Measurements from ENCODE around the gene ATP6AP1. TPM values are rescaled to one million over a fixed set of nuclear protein-coding genes. Genes with fewer than 3 reads are reported as not detected.

Gene ATP6AP1
- total and polyA plus RNA-seq, 3 experiments from 2014 or later = 43.0 to 129 (median 43.2) TPM

DNA sequence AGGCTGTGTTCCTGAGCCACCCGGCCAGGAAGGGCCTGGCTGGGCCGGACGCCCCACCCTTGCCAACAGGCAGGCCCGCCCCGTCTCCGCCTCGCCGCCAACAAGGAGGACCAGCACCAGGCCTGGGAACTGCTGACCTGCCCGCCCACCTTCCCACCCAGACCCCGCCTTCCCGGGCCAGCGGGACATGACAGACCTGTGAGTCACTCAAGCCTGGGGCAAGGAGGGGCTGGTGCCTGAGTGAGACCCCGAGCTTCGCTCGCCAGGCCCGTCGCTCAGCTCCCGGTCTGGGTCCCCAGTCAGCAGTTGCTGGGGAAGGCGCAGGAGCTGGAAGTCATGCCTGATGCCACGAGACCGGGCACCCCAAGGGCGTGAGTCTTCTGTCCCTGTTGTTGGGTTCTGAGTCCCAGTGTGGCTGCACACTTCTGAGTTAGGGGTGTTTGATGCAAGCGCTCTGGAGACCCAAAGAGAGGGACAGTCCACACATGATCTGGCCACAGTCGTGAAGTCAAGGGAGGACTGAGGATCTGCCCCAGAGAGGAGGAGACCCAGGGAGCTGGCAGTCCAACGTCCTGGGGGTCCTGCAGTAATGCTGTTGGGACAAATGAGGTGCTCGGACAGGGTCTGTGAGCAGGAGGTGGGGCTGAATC, 19.1 kb upstream of the ATP6AP1 start, which contains the start of gene DNASE1L1:
Gene DNASE1L1 (minus strand): TSS at position 33 of the 650 bp plus-strand sequence. CDS start 3,686 bp downstream, outside the sequence.
- no peaks in the 10 kb centered on the region for H3K9me3 Mint-ChIP-seq

DNA sequence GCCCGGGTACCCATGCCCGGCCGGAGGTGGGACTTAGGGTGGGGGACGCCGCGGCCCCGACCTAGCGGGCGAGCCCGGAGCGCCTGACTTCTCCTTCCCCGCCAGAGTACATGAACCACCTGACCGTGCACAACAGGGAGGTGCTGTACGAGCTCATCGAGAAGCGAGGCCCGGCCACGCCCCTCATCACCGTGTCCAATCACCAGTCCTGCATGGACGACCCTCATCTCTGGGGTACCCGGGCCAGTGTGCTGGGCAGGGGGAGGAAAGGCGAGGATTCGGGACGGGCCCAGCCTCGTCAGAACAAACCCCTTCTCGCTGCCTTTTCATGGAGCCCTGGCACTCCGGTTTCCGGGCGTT, 16.5 kb upstream of the ATP6AP1 start:
- Histone ChIP-seq H3K4me1 (ENCODE audit: insufficient read depth, low read length) (peaks cover 9% of the 10 kb centered on the region), H3K27ac (ENCODE audit: low read depth, low read length) (peak overlapping the region; percentile 59), H3K27me3 (ENCODE audit: insufficient read depth, low read length, poor library complexity, severe bottlenecking) (no peaks in the 10 kb centered on the region), H3K9me3 (ENCODE audit: low read length) (no peaks in the 10 kb centered on the region), H3K36me3 (ENCODE audit: insufficient read depth, low read length) (no peaks in the 10 kb centered on the region), H3K4me3 (ENCODE audit: low read length) (peak overlapping the region; percentile 59)
- no peaks in the 10 kb centered on the region for H3K9me3 Mint-ChIP-seq
- peak in 4 of 5 donors; percentile 28 to 60 (median 41) for DNase-seq
- H3K4me3 Mint-ChIP-seq = peak overlapping the region; percentile 74 to 93 (median 79)
- POLR2A ChIA-PET = interaction anchor here (0.5 to 1.5 kb wide), 7 partner anchors 11 to 485 kb away, joined by 3 to 5 read pairs (median 4); no protein-coding TSS in a partner anchor
- CTCF ChIA-PET = interaction anchor here (0.8 to 2.7 kb wide), 3 partner anchors 14 to 115 kb away, joined by 3 to 12 read pairs (median 5); partner anchors contain the start of genes ATP6AP1 and RPL10
- H3K4me1 Mint-ChIP-seq = peaks cover 7 to 23% (median 10%) of the 10 kb centered on the region in 3 donors
- H3K27ac Mint-ChIP-seq = peak overlapping the region; percentile 51 to 93 (median 84)
- H3K27me3 Mint-ChIP-seq = peaks cover 0 to 5% of the 10 kb centered on the region in 2 donors
- peaks cover 0 to 9% (median 2%) of the 10 kb centered on the region in 3 donors for H3K36me3 Mint-ChIP-seq

More for the DNA sequence above, 19.1 kb upstream of the ATP6AP1 start, which contains the start of gene DNASE1L1:
- DNase-seq = peak in 1 of 5 donors; percentile 18
- H3K27me3 Mint-ChIP-seq = peaks cover 0 to 9% of the 10 kb centered on the region in 2 donors
- peak within 1 kb of the TSS; percentile 27 to 71 (median 48) for H3K4me3 Mint-ChIP-seq
- Histone ChIP-seq H3K36me3 (ENCODE audit: insufficient read depth, low read length) (no peaks in the 10 kb centered on the region), H3K27ac (ENCODE audit: low read depth, low read length) (peak within 1 kb of the TSS; percentile 51), H3K9me3 (ENCODE audit: low read length) (no peaks in the 10 kb centered on the region), H3K4me1 (ENCODE audit: insufficient read depth, low read length) (peaks cover 9% of the 10 kb centered on the region), H3K27me3 (ENCODE audit: insufficient read depth, low read length, poor library complexity, severe bottlenecking) (no peaks in the 10 kb centered on the region), H3K4me3 (ENCODE audit: low read length) (no peak within 1 kb of the TSS)
- ChIA-PET POLR2A (interaction anchor here (2.1 kb wide), 1 partner anchor 10 kb away, joined by 12 read pairs; the partner anchor contains the start of gene RPL10), CTCF (interaction anchor here (1.3 to 1.6 kb wide), 2 partner anchors 9 to 133 kb away, joined by 3 to 4 read pairs; no protein-coding TSS in a partner anchor)
- peaks cover 0 to 5% (median 2%) of the 10 kb centered on the region in 3 donors for H3K36me3 Mint-ChIP-seq
- H3K27ac Mint-ChIP-seq = peak within 1 kb of the TSS in 6 of 8 donors; percentile 23 to 88 (median 48)
- peaks cover 7 to 23% (median 10%) of the 10 kb centered on the region in 3 donors for H3K4me1 Mint-ChIP-seq

DNA sequence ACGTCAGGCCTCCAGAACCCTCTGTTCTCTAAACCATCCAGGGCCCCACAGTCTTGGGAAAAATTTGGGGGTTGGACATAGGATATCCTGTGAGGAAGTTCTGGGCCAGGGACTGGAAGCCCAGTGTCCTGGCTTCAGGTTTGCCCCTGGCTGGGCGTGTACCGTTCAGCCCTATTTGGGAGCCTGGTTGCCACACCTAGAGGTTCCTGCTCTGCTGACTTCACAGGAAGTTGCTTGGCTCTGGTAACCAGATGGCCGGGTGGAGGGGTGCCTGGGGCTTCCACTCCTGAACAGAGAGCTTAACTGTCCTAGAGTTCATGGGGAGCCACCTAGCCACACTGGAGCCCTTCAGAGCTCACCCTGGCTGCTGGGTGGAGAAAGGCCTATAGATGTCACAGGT, 16.0 kb upstream of the ATP6AP1 start:
- no peaks in the 10 kb centered on the region for H3K9me3 Mint-ChIP-seq
- Histone ChIP-seq H3K9me3 (ENCODE audit: low read length) (no peaks in the 10 kb centered on the region), H3K36me3 (ENCODE audit: insufficient read depth, low read length) (no peaks in the 10 kb centered on the region), H3K27me3 (ENCODE audit: insufficient read depth, low read length, poor library complexity, severe bottlenecking) (no peaks in the 10 kb centered on the region), H3K27ac (ENCODE audit: low read depth, low read length) (peak overlapping the region; percentile 59), H3K4me1 (ENCODE audit: insufficient read depth, low read length) (peaks cover 9% of the 10 kb centered on the region), H3K4me3 (ENCODE audit: low read length) (peak overlapping the region; percentile 59)
- ChIA-PET CTCF (interaction anchor here (1.3 to 2.7 kb wide), 3 partner anchors 13 to 16 kb away, joined by 3 to 12 read pairs (median 5); partner anchors contain the start of genes ATP6AP1 and RPL10), POLR2A (interaction anchor here (0.7 to 1.5 kb wide), 6 partner anchors 12 to 486 kb away, joined by 3 to 5 read pairs (median 4); no protein-coding TSS in a partner anchor)
- H3K36me3 Mint-ChIP-seq = peaks cover 0 to 9% (median 2%) of the 10 kb centered on the region in 3 donors
- H3K27ac Mint-ChIP-seq = peak overlapping the region; percentile 51 to 93 (median 84)
- H3K27me3 Mint-ChIP-seq = peaks cover 0 to 5% of the 10 kb centered on the region in 2 donors
- H3K4me3 Mint-ChIP-seq = peak overlapping the region; percentile 74 to 93 (median 79)
- H3K4me1 Mint-ChIP-seq = peaks cover 7 to 23% (median 10%) of the 10 kb centered on the region in 3 donors
- DNase-seq = peak in 3 of 5 donors; percentile 14 to 24 (median 14)

DNA sequence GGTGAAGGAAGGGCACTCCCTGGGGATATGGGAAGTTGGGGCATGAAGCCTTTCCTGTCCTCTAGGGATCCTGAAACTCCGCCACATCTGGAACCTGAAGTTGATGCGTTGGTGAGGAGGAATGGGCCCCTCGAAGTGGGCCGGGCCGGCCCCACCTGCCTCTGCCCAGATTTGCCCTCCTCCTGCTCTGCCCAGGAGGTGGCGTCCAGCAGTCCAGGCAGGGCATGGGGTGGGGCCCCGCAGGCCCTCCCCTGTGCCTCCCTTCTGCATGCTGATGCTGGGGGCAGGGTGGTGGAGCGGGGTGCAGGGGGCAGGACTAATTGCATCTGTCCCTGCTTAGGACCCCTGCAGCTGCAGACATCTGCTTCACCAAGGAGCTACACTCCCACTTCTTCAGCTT, 15.3 kb upstream of the ATP6AP1 start:
- H3K4me1 ChIP-seq (ENCODE audit: insufficient read depth, low read length) = peaks cover 9% of the 10 kb centered on the region
- H3K4me3 ChIP-seq (ENCODE audit: low read length) = no peak overlapping the region
- DNase-seq = no peak
- Mint-ChIP-seq H3K27me3 (peaks cover 0 to 5% of the 10 kb centered on the region in 2 donors), H3K9me3 (no peaks in the 10 kb centered on the region), H3K4me1 (peaks cover 7 to 23% (median 10%) of the 10 kb centered on the region in 3 donors), H3K27ac (peak overlapping the region in 6 of 8 donors; percentile 36 to 93 (median 84)), H3K4me3 (peak overlapping the region in 3 of 7 donors; percentile 78 to 85 (median 79)), H3K36me3 (peaks cover 0 to 9% (median 2%) of the 10 kb centered on the region in 3 donors)
- no peak overlapping the region for H3K27ac ChIP-seq (ENCODE audit: low read depth, low read length)
- ChIA-PET POLR2A (interaction anchor here (1.2 kb wide), 1 partner anchor 22 kb away, joined by 3 read pairs; no protein-coding TSS in a partner anchor), CTCF (interaction anchor here (1.3 to 1.5 kb wide), 2 partner anchors 13 to 15 kb away, joined by 3 to 5 read pairs; partner anchors contain the start of gene ATP6AP1)
- H3K36me3 ChIP-seq (ENCODE audit: insufficient read depth, low read length) = no peaks in the 10 kb centered on the region
- H3K27me3 ChIP-seq (ENCODE audit: insufficient read depth, low read length, poor library complexity, severe bottlenecking) = no peaks in the 10 kb centered on the region
- H3K9me3 ChIP-seq (ENCODE audit: low read length) = no peaks in the 10 kb centered on the region

DNA sequence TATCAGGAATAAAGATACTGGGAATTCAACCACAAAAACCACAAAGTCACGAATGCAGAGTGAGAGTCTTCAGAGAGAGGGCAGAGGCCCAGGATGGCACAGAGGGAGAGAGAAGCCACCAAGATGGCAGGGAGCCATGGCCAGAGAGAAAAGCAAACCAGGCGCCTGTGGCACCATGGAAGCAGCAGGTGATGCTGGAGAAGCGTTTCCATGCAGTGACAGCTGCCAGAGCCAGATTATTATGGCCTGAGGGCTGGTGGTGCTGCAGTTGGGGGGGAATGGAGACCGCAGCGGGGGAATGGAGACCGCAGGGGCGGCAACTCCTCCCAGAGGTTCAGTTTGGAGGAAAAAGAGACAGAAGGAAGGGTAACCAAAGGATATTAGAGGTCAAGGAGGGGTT, 11.3 kb upstream of the ATP6AP1 start:
- ChIA-PET POLR2A (no interaction called here), CTCF (no interaction called here)
- Mint-ChIP-seq H3K27ac (no peak overlapping the region), H3K27me3 (peaks cover 0 to 2% of the 10 kb centered on the region in 2 donors), H3K9me3 (no peaks in the 10 kb centered on the region), H3K4me1 (peaks cover 5 to 7% (median 5%) of the 10 kb centered on the region in 3 donors), H3K36me3 (peaks cover 0 to 15% (median 2%) of the 10 kb centered on the region in 3 donors), H3K4me3 (no peak overlapping the region)
- DNase-seq = no peak
- no peaks in the 10 kb centered on the region for H3K36me3 ChIP-seq (ENCODE audit: insufficient read depth, low read length)
- no peaks in the 10 kb centered on the region for H3K9me3 ChIP-seq (ENCODE audit: low read length)
- H3K27ac ChIP-seq (ENCODE audit: low read depth, low read length) = no peak overlapping the region
- peaks cover 9% of the 10 kb centered on the region for H3K4me1 ChIP-seq (ENCODE audit: insufficient read depth, low read length)
- no peaks in the 10 kb centered on the region for H3K27me3 ChIP-seq (ENCODE audit: insufficient read depth, low read length, poor library complexity, severe bottlenecking)
- H3K4me3 ChIP-seq (ENCODE audit: low read length) = no peak overlapping the region

DNA sequence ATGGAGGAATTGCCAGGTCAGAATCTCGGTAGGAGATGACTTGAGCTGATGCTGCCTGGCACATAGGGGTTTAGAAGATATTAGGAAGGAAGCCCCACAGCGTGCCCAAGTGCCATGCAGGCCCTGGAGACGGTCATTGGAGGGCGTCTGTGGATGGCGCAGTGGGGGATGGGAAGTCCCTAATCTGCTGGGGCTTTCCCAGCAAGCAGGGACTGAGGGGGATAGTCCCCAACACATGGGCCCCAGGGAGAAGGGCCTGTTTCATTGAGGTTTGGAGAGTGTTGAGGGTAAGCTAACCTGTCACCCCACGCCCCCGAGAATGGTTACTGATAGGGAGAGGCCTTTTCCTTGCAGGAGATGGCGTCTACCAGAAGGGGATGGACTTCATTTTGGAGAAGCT, 9.3 kb upstream of the ATP6AP1 start:
- Mint-ChIP-seq H3K36me3 (peaks cover 0 to 10% (median 0%) of the 10 kb centered on the region in 3 donors), H3K4me3 (peak overlapping the region in 1 of 7 donors; percentile 78), H3K4me1 (no peaks in the 10 kb centered on the region), H3K27me3 (peaks cover 0 to 2% of the 10 kb centered on the region in 2 donors), H3K27ac (peak overlapping the region in 2 of 8 donors; percentile 75 to 89), H3K9me3 (peaks cover 0 to 2% (median 0%) of the 10 kb centered on the region in 5 donors)
- ChIA-PET POLR2A (no interaction called here), CTCF (no interaction called here)
- H3K36me3 ChIP-seq (ENCODE audit: insufficient read depth, low read length) = no peaks in the 10 kb centered on the region
- H3K9me3 ChIP-seq (ENCODE audit: low read length) = no peaks in the 10 kb centered on the region
- no peak for DNase-seq
- no peak overlapping the region for H3K4me3 ChIP-seq (ENCODE audit: low read length)
- no peaks in the 10 kb centered on the region for H3K27me3 ChIP-seq (ENCODE audit: insufficient read depth, low read length, poor library complexity, severe bottlenecking)
- H3K4me1 ChIP-seq (ENCODE audit: insufficient read depth, low read length) = no peaks in the 10 kb centered on the region
- H3K27ac ChIP-seq (ENCODE audit: low read depth, low read length) = no peak overlapping the region

DNA sequence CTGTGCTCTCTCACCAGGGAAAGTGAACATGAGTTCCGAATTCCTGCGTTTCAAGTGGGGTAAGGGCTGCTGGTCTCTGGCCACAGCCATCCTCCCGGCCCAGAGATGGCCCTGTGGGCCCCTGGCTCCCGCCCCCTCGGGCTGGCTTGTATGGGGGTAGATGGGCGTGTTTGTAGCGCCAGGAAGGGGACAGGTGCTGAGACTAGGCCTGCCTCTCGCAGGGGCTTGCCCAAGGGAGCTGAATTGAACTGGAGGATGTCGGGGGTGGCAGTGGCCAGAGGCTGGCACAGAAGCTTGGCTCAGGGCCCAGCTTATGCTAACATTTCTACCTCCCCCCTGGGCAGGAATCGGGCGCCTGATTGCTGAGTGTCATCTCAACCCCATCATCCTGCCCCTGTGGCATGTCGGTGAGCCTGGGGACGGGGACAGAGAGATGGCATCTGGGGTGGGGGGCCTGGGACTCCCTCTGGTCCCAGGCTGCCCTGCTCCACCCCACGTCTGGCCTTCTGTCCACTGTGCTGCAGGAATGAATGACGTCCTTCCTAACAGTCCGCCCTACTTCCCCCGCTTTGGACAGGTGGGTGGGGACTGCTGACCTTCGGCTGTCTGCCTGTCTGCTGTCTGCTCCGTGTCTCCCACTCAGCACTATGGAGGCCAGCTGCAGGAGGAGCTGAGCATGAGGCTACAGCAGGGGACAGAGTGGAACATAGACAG, 8.6 kb upstream of the ATP6AP1 start:
- DNase-seq = no peak
- peaks cover 0 to 2% (median 0%) of the 10 kb centered on the region in 5 donors for H3K9me3 Mint-ChIP-seq
- H3K4me3 Mint-ChIP-seq = no peak overlapping the region
- no peak overlapping the region for H3K4me3 ChIP-seq (ENCODE audit: low read length)
- no peak overlapping the region for H3K27ac Mint-ChIP-seq
- ChIA-PET POLR2A (no interaction called here), CTCF (no interaction called here)
- H3K36me3 Mint-ChIP-seq = peaks cover 0 to 10% (median 0%) of the 10 kb centered on the region in 3 donors
- H3K36me3 ChIP-seq (ENCODE audit: insufficient read depth, low read length) = no peaks in the 10 kb centered on the region
- H3K4me1 ChIP-seq (ENCODE audit: insufficient read depth, low read length) = no peaks in the 10 kb centered on the region
- no peak overlapping the region for H3K27ac ChIP-seq (ENCODE audit: low read depth, low read length)
- H3K27me3 ChIP-seq (ENCODE audit: insufficient read depth, low read length, poor library complexity, severe bottlenecking) = no peaks in the 10 kb centered on the region
- no peaks in the 10 kb centered on the region for H3K9me3 ChIP-seq (ENCODE audit: low read length)
- peaks cover 0 to 2% of the 10 kb centered on the region in 2 donors for H3K27me3 Mint-ChIP-seq
- H3K4me1 Mint-ChIP-seq = no peaks in the 10 kb centered on the region
